Measurements from ENCODE around the gene DNAJC17. TPM values are rescaled to one million over a fixed set of nuclear protein-coding genes. Genes with fewer than 3 reads are reported as not detected.

The DNAJC17 gene
- total and polyA plus RNA-seq, 2 donors (not counting 1 experiment from before 2014, with no cell fraction given) = 30.5 to 46.1 TPM

DNA sequence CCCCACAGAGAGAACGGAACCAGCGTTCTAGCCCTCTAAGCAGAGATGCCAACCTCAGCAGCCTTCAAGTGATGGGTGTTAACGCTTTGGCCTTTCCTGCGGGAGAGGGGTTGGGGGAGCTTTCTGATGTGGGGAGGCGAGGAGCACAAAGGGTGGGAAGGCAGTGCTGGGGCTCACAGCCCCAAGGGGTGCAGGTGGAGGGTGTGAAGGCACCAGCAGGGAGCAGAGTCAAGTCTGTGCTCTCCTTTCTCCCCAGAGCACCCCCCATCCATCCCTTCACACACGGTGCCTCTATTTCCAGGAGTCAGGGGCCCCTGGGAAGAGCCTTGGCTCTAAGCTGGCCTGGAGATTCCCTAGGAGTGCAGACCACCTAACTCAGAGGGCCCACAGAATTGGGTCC lies 33.4 kb downstream of the DNAJC17 start:
- DNase-seq (no peak), ATAC-seq (ENCODE audit: low read depth) (no peak)
- Histone ChIP-seq H3K9ac (ENCODE audit: low read length) (no peak overlapping the region), H3K27ac (ENCODE audit: low read length in 2 of 2) (no peak overlapping the region), H3K4me1 (ENCODE audit: control insufficient read depth in 2 of 2, insufficient read depth in 2 of 2, low read length in 2 of 2) (peaks cover 24 to 32% of the 10 kb centered on the region in 2 donors), H2AFZ (ENCODE audit: insufficient read depth, low read depth, low read length, poor library complexity, severe bottlenecking) (no peak overlapping the region), H3K79me2 (ENCODE audit: control insufficient read depth, insufficient read depth, low read length) (peaks cover under 1% of the 10 kb centered on the region), H3K27me3 (replicated peaks in 1 of 4; ENCODE audit: control extremely low read depth in 1 of 4, control insufficient read depth in 3 of 4, insufficient read depth in 4 of 4, low read length in 3 of 4) (no peaks in the 10 kb centered on the region), H3K9me3 (ENCODE audit: control extremely low read depth in 1 of 3, control insufficient read depth in 2 of 3, insufficient read depth in 1 of 3, low read length in 2 of 3) (no peaks in the 10 kb centered on the region), H3K4me2 (replicated peaks; ENCODE audit: low read depth, low read length, poor library complexity, severe bottlenecking) (no peak overlapping the region), H4K20me1 (ENCODE audit: control insufficient read depth, insufficient read depth, low read length, poor library complexity, severe bottlenecking) (no peaks in the 10 kb centered on the region), H3K4me3 (ENCODE audit: control extremely low read depth in 1 of 5, extremely low read depth in 1 of 5, insufficient read depth in 1 of 5, low read depth in 2 of 5, low read length in 4 of 5) (no peak overlapping the region), H3K36me3 (replicated peaks in 1 of 2; ENCODE audit: control extremely low read depth in 1 of 2, control insufficient read depth in 1 of 2, extremely low read depth in 1 of 2, insufficient read depth in 2 of 2, low read length in 1 of 2) (peaks cover 0 to 48% of the 10 kb centered on the region in 2 experiments)
- no peak for TF ChIP-seq EZH2 (IDR thresholded peaks at IDR 0.05; ENCODE audit: borderline replicate concordance, insufficient read depth, low read depth, low read length, poor library complexity, severe bottlenecking)
- TF ChIP-seq, protein P1, sequence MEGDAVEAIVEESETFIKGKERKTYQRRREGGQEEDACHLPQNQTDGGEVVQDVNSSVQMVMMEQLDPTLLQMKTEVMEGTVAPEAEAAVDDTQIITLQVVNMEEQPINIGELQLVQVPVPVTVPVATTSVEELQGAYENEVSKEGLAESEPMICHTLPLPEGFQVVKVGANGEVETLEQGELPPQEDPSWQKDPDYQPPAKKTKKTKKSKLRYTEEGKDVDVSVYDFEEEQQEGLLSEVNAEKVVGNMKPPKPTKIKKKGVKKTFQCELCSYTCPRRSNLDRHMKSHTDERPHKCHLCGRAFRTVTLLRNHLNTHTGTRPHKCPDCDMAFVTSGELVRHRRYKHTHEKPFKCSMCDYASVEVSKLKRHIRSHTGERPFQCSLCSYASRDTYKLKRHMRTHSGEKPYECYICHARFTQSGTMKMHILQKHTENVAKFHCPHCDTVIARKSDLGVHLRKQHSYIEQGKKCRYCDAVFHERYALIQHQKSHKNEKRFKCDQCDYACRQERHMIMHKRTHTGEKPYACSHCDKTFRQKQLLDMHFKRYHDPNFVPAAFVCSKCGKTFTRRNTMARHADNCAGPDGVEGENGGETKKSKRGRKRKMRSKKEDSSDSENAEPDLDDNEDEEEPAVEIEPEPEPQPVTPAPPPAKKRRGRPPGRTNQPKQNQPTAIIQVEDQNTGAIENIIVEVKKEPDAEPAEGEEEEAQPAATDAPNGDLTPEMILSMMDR (IDR thresholded peaks at IDR 0.05) = no peak
- no peak overlapping the region for H3K4me3 Mint-ChIP-seq
- no peak overlapping the region for H3K27ac Mint-ChIP-seq
- H3K4me1 Mint-ChIP-seq = peaks cover 30% of the 10 kb centered on the region
- H3K9me3 Mint-ChIP-seq (ENCODE audit: insufficient read depth) = no peaks in the 10 kb centered on the region
- CTCF ChIA-PET = interaction anchor here (9.6 kb wide), 1 partner anchor 10 kb away, joined by 99 read pairs; no protein-coding TSS in a partner anchor
- WGBS (ENCODE audit: insufficient coverage) = 96% methylated on average over 5 of the region's 6 CpGs
- POLR2A ChIA-PET = no interaction called here
- intact Hi-C loops (cut with micrococcal nuclease) = no loop called here
- H3K27me3 Mint-ChIP-seq = no peaks in the 10 kb centered on the region

DNA sequence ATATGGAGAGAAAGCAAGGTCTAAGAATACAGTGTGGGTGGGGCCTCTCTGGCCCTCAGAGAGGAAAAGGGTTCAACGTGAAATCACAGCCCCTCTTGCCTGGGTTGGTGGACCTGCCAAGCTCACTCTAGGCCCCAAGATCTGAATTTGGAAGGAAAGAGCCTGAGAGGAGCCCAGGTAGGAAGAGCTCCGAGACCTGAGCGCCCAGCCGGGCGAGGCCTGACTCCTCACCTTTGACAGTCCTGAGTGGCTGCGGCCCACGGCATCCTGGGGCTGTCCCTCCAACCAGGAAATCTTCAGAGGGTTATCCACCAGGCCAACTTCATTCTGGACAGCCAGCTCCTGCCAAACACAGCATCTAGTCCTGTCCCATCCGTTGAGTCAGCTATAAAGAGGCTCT lies 33.8 kb downstream of the DNAJC17 start:
- Mint-ChIP-seq H3K9me3 (ENCODE audit: insufficient read depth) (no peaks in the 10 kb centered on the region), H3K27ac (no peak overlapping the region), H3K4me1 (peaks cover 34% of the 10 kb centered on the region), H3K27me3 (no peaks in the 10 kb centered on the region), H3K4me3 (no peak overlapping the region)
- ATAC-seq (ENCODE audit: low read depth) (no peak), DNase-seq (no peak)
- TF ChIP-seq, protein P1 (IDR thresholded peaks at IDR 0.05) = no peak
- TF ChIP-seq EZH2 (IDR thresholded peaks at IDR 0.05; ENCODE audit: borderline replicate concordance, insufficient read depth, low read depth, low read length, poor library complexity, severe bottlenecking) = no peak
- Histone ChIP-seq H3K4me1 (ENCODE audit: control insufficient read depth in 2 of 2, insufficient read depth in 2 of 2, low read length in 2 of 2) (peaks cover 28 to 36% of the 10 kb centered on the region in 2 donors), H2AFZ (ENCODE audit: insufficient read depth, low read depth, low read length, poor library complexity, severe bottlenecking) (no peak overlapping the region), H3K36me3 (replicated peaks in 1 of 2; ENCODE audit: control extremely low read depth in 1 of 2, control insufficient read depth in 1 of 2, extremely low read depth in 1 of 2, insufficient read depth in 2 of 2, low read length in 1 of 2) (peaks cover 0 to 44% of the 10 kb centered on the region in 2 experiments), H3K79me2 (ENCODE audit: control insufficient read depth, insufficient read depth, low read length) (no peaks in the 10 kb centered on the region), H3K9ac (ENCODE audit: low read length) (no peak overlapping the region), H3K27me3 (replicated peaks in 1 of 4; ENCODE audit: control extremely low read depth in 1 of 4, control insufficient read depth in 3 of 4, insufficient read depth in 4 of 4, low read length in 3 of 4) (no peaks in the 10 kb centered on the region), H4K20me1 (ENCODE audit: control insufficient read depth, insufficient read depth, low read length, poor library complexity, severe bottlenecking) (no peaks in the 10 kb centered on the region), H3K4me3 (ENCODE audit: control extremely low read depth in 1 of 5, extremely low read depth in 1 of 5, insufficient read depth in 1 of 5, low read depth in 2 of 5, low read length in 4 of 5) (no peak overlapping the region), H3K4me2 (replicated peaks; ENCODE audit: low read depth, low read length, poor library complexity, severe bottlenecking) (no peak overlapping the region), H3K9me3 (ENCODE audit: control extremely low read depth in 1 of 3, control insufficient read depth in 2 of 3, insufficient read depth in 1 of 3, low read length in 2 of 3) (no peaks in the 10 kb centered on the region), H3K27ac (ENCODE audit: low read length in 2 of 2) (no peak overlapping the region)
- intact Hi-C loops (cut with micrococcal nuclease) = no loop called here
- ChIA-PET POLR2A (interaction anchor here (0.7 kb wide), 1 partner anchor 79 kb away, joined by 11 read pairs; no protein-coding TSS in a partner anchor), CTCF (interaction anchor here (9.6 kb wide), 1 partner anchor 11 kb away, joined by 99 read pairs; no protein-coding TSS in a partner anchor)
- WGBS (ENCODE audit: insufficient coverage) = 95% methylated on average over 7 of the region's 8 CpGs
